ENCODE measurements around the gene CEACAM20.

CEACAM20 gene

GRCh38 chr19:44549507-44549906 lies 20.0 kb upstream of the CEACAM20 start:
- no peak overlapping the region for H2AFZ ChIP-seq (ENCODE audit: low read depth, low read length)
- TF ChIP-seq EZH2 (IDR thresholded peaks at IDR 0.05; ENCODE audit: borderline replicate concordance, low read depth, low read length, severe bottlenecking), result no peak
- no peak for TF ChIP-seq CTCF (IDR thresholded peaks at IDR 0.05; ENCODE audit: borderline replicate concordance, extremely low read depth, low read length, poor library complexity, severe bottlenecking)
- H3K27ac ChIP-seq (ENCODE audit: low read length), result no peak overlapping the region
- no peaks in the 10 kb centered on the region for H3K27me3 ChIP-seq (ENCODE audit: insufficient read depth, low read length, poor library complexity)
- no peak overlapping the region for H3K4me3 ChIP-seq (ENCODE audit: low read depth in 1 of 2, low read length in 2 of 2)
- H3K36me3 ChIP-seq (ENCODE audit: insufficient read depth, low read length), result no peaks in the 10 kb centered on the region
- DNase-seq (no peak), ATAC-seq (ENCODE audit: insufficient read depth, low read depth) (no peak)
- no peak overlapping the region for H3K9ac ChIP-seq (ENCODE audit: low read depth, low read length)
- H3K4me2 ChIP-seq (ENCODE audit: insufficient read depth, low read length), result no peak overlapping the region
- no peaks in the 10 kb centered on the region for H3K79me2 ChIP-seq (ENCODE audit: insufficient read depth, low read length)
- no peaks in the 10 kb centered on the region for H3K9me3 ChIP-seq (ENCODE audit: insufficient read depth, low read length, severe bottlenecking)
- no peaks in the 10 kb centered on the region for H4K20me1 ChIP-seq (ENCODE audit: insufficient read depth, low read length)
- H3K4me1 ChIP-seq (ENCODE audit: insufficient read depth, low read length), result no peaks in the 10 kb centered on the region

- H4K20me1 ChIP-seq (ENCODE audit: insufficient read depth, low read length), result no peaks in the 10 kb centered on the region
- TF ChIP-seq EZH2 (IDR thresholded peaks at IDR 0.05; ENCODE audit: borderline replicate concordance, low read depth, low read length, severe bottlenecking), result no peak
- TF ChIP-seq CTCF (IDR thresholded peaks at IDR 0.05; ENCODE audit: borderline replicate concordance, extremely low read depth, low read length, poor library complexity, severe bottlenecking), result no peak
- DNase-seq, result no peak
These were observed 19.3 kb upstream of the CEACAM20 start for GRCh38 chr19:44548736-44549135.

GRCh38 chr19:44544031-44544430 lies 14.6 kb upstream of the CEACAM20 start:
- Histone ChIP-seq H3K36me3 (ENCODE audit: insufficient read depth, low read length) (no peaks in the 10 kb centered on the region), H3K9me3 (ENCODE audit: insufficient read depth, low read length, severe bottlenecking) (no peaks in the 10 kb centered on the region), H2AFZ (ENCODE audit: low read depth, low read length) (no peak overlapping the region), H3K27ac (ENCODE audit: low read length) (no peak overlapping the region), H3K4me1 (ENCODE audit: insufficient read depth, low read length) (no peaks in the 10 kb centered on the region), H3K27me3 (ENCODE audit: insufficient read depth, low read length, poor library complexity) (no peaks in the 10 kb centered on the region), H3K9ac (ENCODE audit: low read depth, low read length) (no peak overlapping the region), H3K4me3 (ENCODE audit: low read depth in 1 of 2, low read length in 2 of 2) (no peak overlapping the region), H4K20me1 (ENCODE audit: insufficient read depth, low read length) (no peaks in the 10 kb centered on the region), H3K79me2 (ENCODE audit: insufficient read depth, low read length) (no peaks in the 10 kb centered on the region), H3K4me2 (ENCODE audit: insufficient read depth, low read length) (no peak overlapping the region)
- DNase-seq, result no peak
- ATAC-seq (ENCODE audit: insufficient read depth, low read depth), result no peak
- TF ChIP-seq EZH2 (IDR thresholded peaks at IDR 0.05; ENCODE audit: borderline replicate concordance, low read depth, low read length, severe bottlenecking) (no peak), CTCF (IDR thresholded peaks at IDR 0.05; ENCODE audit: borderline replicate concordance, extremely low read depth, low read length, poor library complexity, severe bottlenecking) (no peak)

More at GRCh38 chr19:44548736-44549135, 19.3 kb upstream of the CEACAM20 start:
- Histone ChIP-seq H3K27ac (ENCODE audit: low read length) (no peak overlapping the region), H3K4me2 (ENCODE audit: insufficient read depth, low read length) (no peak overlapping the region), H3K9me3 (ENCODE audit: insufficient read depth, low read length, severe bottlenecking) (no peaks in the 10 kb centered on the region), H3K4me1 (ENCODE audit: insufficient read depth, low read length) (no peaks in the 10 kb centered on the region), H3K36me3 (ENCODE audit: insufficient read depth, low read length) (no peaks in the 10 kb centered on the region), H3K9ac (ENCODE audit: low read depth, low read length) (no peak overlapping the region), H3K27me3 (ENCODE audit: insufficient read depth, low read length, poor library complexity) (no peaks in the 10 kb centered on the region), H2AFZ (ENCODE audit: low read depth, low read length) (no peak overlapping the region), H3K79me2 (ENCODE audit: insufficient read depth, low read length) (no peaks in the 10 kb centered on the region), H3K4me3 (ENCODE audit: low read depth in 1 of 2, low read length in 2 of 2) (no peak overlapping the region)
- ATAC-seq (ENCODE audit: insufficient read depth, low read depth), result no peak

GRCh38 chr19:44542671-44543070 lies 13.2 kb upstream of the CEACAM20 start:
- no peaks in the 10 kb centered on the region for H3K9me3 ChIP-seq (ENCODE audit: insufficient read depth, low read length, severe bottlenecking)
- no peaks in the 10 kb centered on the region for H3K36me3 ChIP-seq (ENCODE audit: insufficient read depth, low read length)
- H2AFZ ChIP-seq (ENCODE audit: low read depth, low read length), result no peak overlapping the region
- ATAC-seq (ENCODE audit: insufficient read depth, low read depth) (no peak), DNase-seq (no peak)
- no peaks in the 10 kb centered on the region for H3K79me2 ChIP-seq (ENCODE audit: insufficient read depth, low read length)
- H3K4me2 ChIP-seq (ENCODE audit: insufficient read depth, low read length), result no peak overlapping the region
- no peak overlapping the region for H3K27ac ChIP-seq (ENCODE audit: low read length)
- H3K27me3 ChIP-seq (ENCODE audit: insufficient read depth, low read length, poor library complexity), result no peaks in the 10 kb centered on the region
- no peak overlapping the region for H3K9ac ChIP-seq (ENCODE audit: low read depth, low read length)
- H4K20me1 ChIP-seq (ENCODE audit: insufficient read depth, low read length), result no peaks in the 10 kb centered on the region
- H3K4me3 ChIP-seq (ENCODE audit: low read depth in 1 of 2, low read length in 2 of 2), result no peak overlapping the region
- no peaks in the 10 kb centered on the region for H3K4me1 ChIP-seq (ENCODE audit: insufficient read depth, low read length)
- no peak for TF ChIP-seq EZH2 (IDR thresholded peaks at IDR 0.05; ENCODE audit: borderline replicate concordance, low read depth, low read length, severe bottlenecking)

Measured in DND-41 (cell line).